HG03159 (cell line): Measurements from ENCODE around the gene PNLIPRP2.

Experiments used
- ATAC-seq: cut with Tn5 transposase; IDR thresholded peaks from one replicate; pipeline ENCODE4 v1.9.1; 2021; ENCODE audit warnings: mild to moderate bottlenecking, moderate library complexity; ENCODE audit not compliant: unreplicated experiment

PNLIPRP2 gene

GRCh38 chr10:116676633-116677032, 55.9 kb downstream of the PNLIPRP2 start:
- ATAC-seq: no peak

GRCh38 chr10:116679351-116679750, 58.6 kb downstream of the PNLIPRP2 start:
- ATAC-seq: no peak

GRCh38 chr10:116683166-116683565, 62.4 kb downstream of the PNLIPRP2 start:
- no peak for ATAC-seq

GRCh38 chr10:116683821-116684220, 63.1 kb downstream of the PNLIPRP2 start:
- ATAC-seq: no peak

GRCh38 chr10:116684781-116685180, 64.0 kb downstream of the PNLIPRP2 start:
- no peak for ATAC-seq

- no peak for ATAC-seq
Measured at GRCh38 chr10:116685807-116686206, 65.1 kb downstream of the PNLIPRP2 start.

GRCh38 chr10:116686632-116687031, 65.9 kb downstream of the PNLIPRP2 start:
- ATAC-seq: no peak

- no peak for ATAC-seq
Measured at GRCh38 chr10:116687633-116688032, 66.9 kb downstream of the PNLIPRP2 start.

GRCh38 chr10:116688241-116688711, 67.5 kb downstream of the PNLIPRP2 start:
- ATAC-seq: no peak

- no peak for ATAC-seq
Measured at GRCh38 chr10:116688741-116689495, 68.2 kb downstream of the PNLIPRP2 start.

GRCh38 chr10:116689744-116690143, 69.0 kb downstream of the PNLIPRP2 start:
- no peak for ATAC-seq

GRCh38 chr10:116690356-116691322, 69.9 kb downstream of the PNLIPRP2 start:
- no peak for ATAC-seq

GRCh38 chr10:116691635-116692034, 70.9 kb downstream of the PNLIPRP2 start:
- ATAC-seq: no peak

- ATAC-seq: no peak
Measured at GRCh38 chr10:116692225-116692624, 71.5 kb downstream of the PNLIPRP2 start.

- ATAC-seq: no peak
Measured at GRCh38 chr10:116694243-116694926, 73.6 kb downstream of the PNLIPRP2 start.
